HG03469 (cell line): ENCODE data around the gene PHF24.
"Not testable (repeated sequence)": the region's sequence is repeated elsewhere in the genome, so short reads cannot be mapped to it uniquely, and the experiment has no call there.

Source experiments
- ATAC-seq: cut with Tn5 transposase; IDR thresholded peaks from one replicate; pipeline ENCODE4 v1.9.1; 2021; ENCODE audit warnings: mild to moderate bottlenecking, moderate library complexity, moderate number of reproducible peaks; ENCODE audit not compliant: unreplicated experiment

The PHF24 gene

DNA sequence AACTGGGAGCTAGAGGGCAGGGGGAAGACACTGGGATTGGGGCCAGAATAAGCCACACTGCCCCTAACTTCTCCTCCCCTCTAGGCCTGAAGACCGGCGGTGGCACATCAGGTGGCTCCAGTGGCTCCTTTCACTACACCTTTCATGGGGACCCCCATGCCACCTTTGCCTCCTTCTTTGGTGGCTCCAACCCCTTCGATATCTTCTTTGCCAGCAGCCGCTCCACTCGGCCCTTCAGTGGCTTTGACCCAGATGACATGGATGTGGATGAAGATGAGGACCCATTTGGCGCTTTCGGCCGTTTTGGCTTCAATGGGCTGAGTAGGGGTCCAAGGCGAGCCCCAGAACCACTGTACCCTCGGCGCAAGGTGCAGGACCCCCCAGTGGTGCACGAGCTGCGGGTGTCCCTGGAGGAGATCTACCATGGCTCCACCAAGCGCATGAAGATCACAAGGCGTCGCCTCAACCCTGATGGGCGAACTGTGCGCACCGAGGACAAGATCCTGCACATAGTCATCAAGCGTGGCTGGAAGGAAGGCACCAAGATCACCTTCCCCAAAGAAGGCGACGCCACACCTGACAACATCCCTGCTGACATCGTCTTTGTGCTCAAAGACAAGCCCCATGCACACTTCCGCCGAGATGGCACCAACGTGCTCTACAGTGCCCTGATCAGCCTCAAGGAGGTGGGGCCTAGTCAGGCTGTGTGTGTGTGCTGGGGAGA, 38.3 kb downstream of the PHF24 start:
- no peak for ATAC-seq

- no peak for ATAC-seq
Measured at GRCh38 chr9:34996905-34997279, 38.8 kb downstream of the PHF24 start.

GRCh38 chr9:34997379-34997781, 39.3 kb downstream of the PHF24 start:
- no peak for ATAC-seq

DNA sequence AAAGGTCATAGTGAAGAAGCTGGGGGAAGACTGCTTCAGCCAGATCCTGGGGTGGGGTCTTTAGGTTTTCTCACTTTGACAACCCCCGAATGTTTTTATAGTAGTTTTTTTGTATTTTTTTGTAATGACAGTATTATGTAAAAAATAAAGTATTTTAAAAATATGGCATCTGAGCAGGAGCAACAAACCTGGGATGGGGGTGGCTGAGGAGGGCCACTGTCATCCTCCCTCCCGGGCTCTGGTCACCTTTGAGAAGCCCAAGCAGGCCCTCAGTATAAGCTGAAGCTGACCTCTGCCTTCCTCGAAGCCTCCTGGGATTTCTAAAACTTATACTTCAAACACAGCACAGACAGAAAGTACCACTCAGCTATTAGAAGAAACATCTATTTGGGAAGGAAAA, 40.2 kb downstream of the PHF24 start:
- ATAC-seq = no peak

DNA sequence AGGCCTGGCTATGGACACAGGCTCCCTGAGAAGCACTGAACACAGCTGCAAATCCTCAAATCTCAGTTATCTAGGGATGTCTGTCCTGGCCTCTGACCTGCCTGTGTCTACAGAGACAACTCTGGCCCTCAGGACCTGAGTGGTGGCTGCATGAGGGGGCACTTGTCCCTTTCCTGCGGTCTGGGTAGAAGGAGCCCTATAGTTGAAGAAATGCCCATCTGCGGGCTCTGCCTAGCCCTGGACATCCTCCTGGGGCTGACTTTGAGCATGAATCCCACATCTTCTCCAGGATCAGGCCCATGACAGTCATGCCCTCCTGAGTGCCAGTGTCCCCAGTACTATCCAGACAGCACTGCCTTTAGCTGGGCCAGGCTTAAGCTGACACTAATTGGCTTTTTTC, 41.5 kb downstream of the PHF24 start:
- no peak for ATAC-seq

GRCh38 chr9:35000535-35001284, 42.6 kb downstream of the PHF24 start:
- ATAC-seq = no peak

GRCh38 chr9:35001285-35001677, 43.2 kb downstream of the PHF24 start:
- ATAC-seq = no peak

DNA sequence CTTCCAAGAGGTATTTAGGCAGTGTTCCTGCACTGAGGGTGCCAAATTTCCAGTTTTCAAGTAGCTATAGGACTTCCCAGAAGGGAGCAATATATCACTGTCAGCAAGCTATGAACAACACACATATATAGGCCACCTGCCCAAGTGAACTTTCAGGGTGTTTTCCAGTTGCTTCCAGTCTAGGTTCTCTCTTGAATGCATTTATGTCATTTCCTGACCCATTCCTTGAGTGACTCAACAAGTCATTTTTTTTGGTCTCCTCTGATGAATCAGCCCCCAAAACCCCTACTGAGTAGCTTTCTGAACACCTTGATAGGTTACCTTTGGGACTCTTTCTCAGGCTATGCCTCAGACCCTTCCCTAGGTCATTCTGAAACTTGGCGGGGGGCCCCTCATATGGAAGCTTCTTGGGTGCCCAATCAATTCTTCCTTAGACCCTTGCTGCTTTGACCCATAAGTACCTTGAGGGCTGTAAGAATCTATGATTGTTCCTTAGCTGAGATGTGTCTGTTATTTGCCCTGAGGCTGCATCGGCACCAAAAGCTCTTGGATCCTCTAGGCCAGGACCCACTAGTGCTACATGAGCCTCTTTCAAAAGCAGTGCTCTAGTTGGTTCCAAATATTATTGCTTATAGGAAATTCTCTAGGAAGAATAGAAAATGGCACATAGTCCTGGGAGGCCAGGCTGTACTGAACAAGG, 43.9 kb downstream of the PHF24 start:
- no peak for ATAC-seq

DNA sequence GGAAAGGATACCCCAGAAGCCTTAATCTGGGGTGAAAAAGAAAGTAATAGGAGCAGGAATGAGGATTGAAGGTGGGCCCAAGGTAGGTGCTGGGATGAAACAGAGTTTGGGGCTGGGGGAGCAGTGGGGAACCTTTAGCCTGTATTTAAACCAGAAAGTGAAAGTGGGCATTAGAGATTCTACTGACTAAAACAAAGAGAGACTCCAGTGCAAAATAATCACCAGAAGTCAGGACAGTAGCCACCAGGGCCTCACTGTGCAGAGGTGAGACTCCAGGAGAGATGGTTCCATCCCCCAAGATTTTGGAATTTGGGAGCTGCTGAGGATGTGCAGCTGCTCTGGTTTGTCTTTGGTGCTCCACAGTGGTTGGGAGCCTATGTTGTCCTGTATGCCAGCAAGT, 44.5 kb downstream of the PHF24 start:
- ATAC-seq = no peak

- ATAC-seq = not testable (repeated sequence)
Measured at GRCh38 chr9:35004299-35004698, 46.2 kb downstream of the PHF24 start.

DNA sequence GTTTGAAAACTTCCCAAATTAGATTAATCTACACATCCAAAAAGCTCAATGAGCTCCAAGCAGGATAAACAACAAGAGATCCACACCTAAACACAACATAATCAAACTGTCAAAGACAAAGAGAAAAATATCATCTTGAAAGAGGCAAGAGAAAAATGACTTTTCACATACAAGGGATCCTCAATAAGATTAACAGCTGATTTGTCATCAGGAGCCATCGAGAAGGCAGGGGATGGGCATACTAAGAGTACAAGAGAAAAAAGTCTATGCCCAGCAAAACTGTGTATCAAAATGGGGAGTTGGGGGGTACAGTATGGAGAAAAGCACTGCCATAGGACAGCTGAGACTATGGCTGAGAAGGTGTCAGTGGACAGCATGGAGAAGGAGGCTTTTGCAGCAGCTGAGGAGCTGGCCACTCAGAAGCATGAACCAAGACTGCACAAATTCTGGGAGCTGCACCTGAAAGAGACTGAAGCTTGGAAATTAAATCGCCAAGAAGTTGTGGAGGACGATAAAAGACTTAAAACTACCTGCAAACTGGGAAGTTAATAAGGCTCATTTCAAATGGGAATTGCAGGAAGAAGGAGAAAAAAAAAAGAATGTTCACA, 52.4 kb downstream of the PHF24 start:
- ATAC-seq = no peak

DNA sequence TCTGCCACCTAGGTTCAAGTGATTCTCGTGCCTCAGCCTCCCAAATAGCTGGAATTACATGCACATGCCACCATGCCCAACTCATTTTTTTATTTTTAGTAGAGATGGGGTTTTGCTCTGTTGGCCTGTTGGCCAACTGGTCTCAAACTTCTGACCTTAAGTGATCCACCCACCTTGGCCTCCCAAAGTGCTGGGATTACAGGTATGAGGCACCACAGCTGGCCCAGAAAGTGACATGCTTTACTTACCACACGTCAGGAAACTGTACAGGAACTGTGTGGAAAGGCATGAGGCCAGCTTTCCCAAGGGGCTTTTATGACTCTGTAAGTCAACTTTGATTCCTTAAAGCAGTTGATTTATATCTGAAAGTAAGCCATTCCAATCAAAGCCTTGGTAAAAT, 56.4 kb downstream of the PHF24 start:
- no peak for ATAC-seq

DNA sequence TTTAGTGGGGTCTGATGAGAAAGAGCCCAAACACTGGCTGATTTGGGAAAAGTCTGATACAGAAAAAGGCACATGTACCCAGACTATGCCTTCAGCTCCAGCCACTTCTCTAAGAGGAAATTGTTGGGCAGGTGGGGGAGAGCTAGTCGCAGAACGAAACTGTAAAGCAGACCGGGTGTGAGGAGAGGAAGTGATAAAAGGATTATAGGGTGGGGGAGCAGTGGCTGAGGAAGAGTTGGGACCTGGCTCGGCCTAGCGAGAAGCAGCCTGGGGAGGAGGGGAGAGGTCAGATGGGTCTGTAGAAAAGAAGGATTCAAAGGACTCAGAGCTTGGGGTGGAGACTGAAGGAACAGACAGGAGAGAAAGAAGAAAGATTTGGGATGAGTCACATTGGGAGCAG, 65.4 kb downstream of the PHF24 start:
- not testable (repeated sequence) for ATAC-seq

DNA sequence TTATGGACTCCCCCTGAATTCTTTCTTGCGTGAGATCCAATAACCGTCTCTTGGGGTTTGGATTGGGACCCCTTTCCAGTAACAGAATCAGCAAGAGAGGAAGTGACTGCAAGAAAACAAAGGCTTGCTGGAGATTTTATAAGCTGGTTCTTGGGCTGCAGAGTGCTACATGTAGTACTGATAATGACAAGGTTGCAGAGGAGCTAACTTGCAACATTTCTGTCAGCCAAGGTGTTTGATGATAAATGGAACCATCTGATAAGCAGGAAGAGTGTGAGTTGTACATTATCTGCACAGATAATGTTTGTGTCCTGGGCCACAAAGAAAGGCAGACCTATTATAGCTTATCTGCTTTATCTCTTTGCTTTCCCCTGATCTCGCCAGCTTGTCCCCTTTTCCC, 68.6 kb downstream of the PHF24 start:
- no peak for ATAC-seq

DNA sequence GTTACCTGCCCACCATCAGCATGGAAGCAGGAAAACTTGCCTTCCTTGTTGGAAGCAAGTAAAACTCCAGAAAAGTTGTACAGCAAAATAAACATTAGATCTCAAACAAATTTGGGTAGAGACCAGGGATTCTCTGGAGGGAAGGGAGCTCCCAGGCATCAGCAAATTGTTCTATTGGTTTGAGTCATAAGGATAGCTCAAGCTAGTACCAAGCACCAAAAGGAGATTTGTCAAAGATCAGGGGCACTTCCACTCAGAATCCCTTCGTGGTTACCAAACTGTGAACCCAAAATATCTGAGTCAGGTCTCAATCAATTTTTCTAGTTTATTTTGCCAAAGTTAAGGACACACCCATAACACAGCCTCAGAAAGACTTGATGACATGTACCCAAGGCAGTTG, 69.3 kb downstream of the PHF24 start:
- ATAC-seq = no peak

DNA sequence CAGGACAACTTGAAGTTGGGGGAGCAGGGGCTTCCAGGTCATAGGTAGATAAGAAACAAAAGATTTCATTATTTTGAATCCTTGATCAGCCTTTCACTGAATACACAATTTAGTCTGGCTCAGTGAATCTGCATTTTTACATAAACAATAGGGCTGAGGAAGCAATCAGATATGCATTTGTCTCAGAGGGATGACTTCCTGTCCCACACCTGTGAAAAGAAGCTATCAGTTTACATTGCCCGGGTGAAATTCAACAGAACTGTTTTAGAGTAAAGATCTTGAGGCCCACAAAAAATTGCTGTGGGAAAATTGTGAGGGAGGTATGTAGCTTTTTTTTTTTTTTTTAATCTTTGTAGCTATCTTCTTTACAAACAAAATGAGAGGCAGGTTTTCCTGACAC, 69.8 kb downstream of the PHF24 start:
- ATAC-seq = no peak

DNA sequence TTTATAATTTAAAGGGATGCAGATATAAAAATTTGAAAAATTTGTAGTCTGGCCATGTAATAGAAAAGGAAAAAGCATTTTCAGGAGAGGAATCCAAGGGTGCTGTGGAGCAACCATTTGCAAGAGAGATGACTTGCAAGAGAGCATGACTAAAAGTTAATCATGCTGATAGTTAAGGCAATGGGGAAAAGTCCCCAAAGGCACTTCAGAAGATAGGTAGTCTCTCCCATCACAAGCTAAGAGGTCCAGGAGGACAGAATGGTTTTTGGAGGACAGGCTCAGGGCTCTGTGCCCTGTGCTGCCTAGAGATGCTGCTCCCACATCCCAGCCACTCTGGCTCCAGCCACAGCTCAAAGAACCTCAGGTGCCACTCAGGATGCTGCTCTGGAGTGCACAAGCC, 70.3 kb downstream of the PHF24 start:
- ATAC-seq = no peak

DNA sequence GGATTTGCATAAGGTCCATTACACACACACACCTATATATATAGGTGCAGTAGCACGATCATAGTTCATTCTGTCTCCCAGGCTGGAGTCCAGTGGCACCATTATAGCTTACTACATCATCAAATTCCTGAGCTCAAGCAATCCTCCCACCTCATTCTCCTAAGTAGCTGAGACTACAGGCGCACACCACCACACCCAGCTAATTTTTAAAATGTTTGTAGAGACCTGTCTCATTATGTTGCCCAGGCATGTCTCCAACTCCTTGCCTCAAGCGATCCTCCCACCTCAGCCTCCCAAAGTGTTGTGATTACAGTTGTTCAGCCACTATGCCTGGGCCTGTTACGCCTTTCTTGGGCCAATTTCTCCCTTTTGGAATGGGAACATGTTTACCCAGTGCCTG, 71.2 kb downstream of the PHF24 start:
- ATAC-seq = no peak

GRCh38 chr9:35029852-35030251, 71.8 kb downstream of the PHF24 start:
- no peak for ATAC-seq
